Neural cell (in vitro differentiated cells): ENCODE results near the gene CAVIN1. TPM values are rescaled to one million over a fixed set of nuclear protein-coding genes. Genes with fewer than 3 reads are reported as not detected.

ENCODE experiments used
- H2AFZ ChIP-seq: fragments of 200-600, 300-800 bp; sonication (generic), shearing (Covaris generic); 2 replicates; pipeline ENCODE4 v1.6.0; 2014; ENCODE audit warnings: low read depth, mild to moderate bottlenecking, antibody characterized with exemption, low read length, moderate library complexity
- H3F3A ChIP-seq: fragments of 200-600 bp; shearing (Covaris generic); 2 replicates; pipeline ENCODE4 v1.6.1; 2016; ENCODE audit warnings: mild to moderate bottlenecking, moderate library complexity, mixed read lengths, antibody characterized with exemption, low read length; ENCODE audit not compliant: insufficient read depth, poor library complexity, severe bottlenecking
- H3K27ac ChIP-seq: fragments of 200-600, 300-800 bp; sonication (generic), shearing (Covaris generic); 2 replicates; pipeline ENCODE4 v1.5.1; 2014; ENCODE audit warnings: mild to moderate bottlenecking, low read length, moderate library complexity
- H3K27me3 ChIP-seq: fragments of 300-800, 200-600 bp; sonication (generic), shearing (Covaris generic); 2 replicates; pipeline ENCODE4 v1.6.0; 2014; ENCODE audit warnings: mild to moderate bottlenecking, low read depth, low read length, moderate library complexity; ENCODE audit not compliant: insufficient read depth
- H3K36me3 ChIP-seq: fragments of 300-800, 200-600 bp; sonication (generic), shearing (Covaris generic); 2 replicates; pipeline ENCODE4 v1.5.1; 2014; ENCODE audit warnings: mild to moderate bottlenecking, antibody characterized with exemption, low read length, moderate library complexity; ENCODE audit not compliant: insufficient read depth
- H3K4me2 ChIP-seq: fragments of 300-800, 200-600 bp; sonication (generic), shearing (Covaris generic); 2 replicates; pipeline ENCODE4 v1.6.0; 2014; ENCODE audit warnings: mild to moderate bottlenecking, low read length
- H3K4me3 ChIP-seq: fragments of 300-800, 200-600 bp; sonication (generic), shearing (Covaris generic); 2 replicates; pipeline ENCODE4 v1.5.1; 2014; ENCODE audit warnings: mild to moderate bottlenecking, low read length, moderate library complexity
- H3K79me2 ChIP-seq: fragments of 200-600 bp; shearing (Covaris generic); replicated peaks from 2 replicates; pipeline ENCODE4 v1.6.0; 2014; ENCODE audit warnings: mild to moderate bottlenecking, low read length, moderate library complexity; ENCODE audit not compliant: insufficient read depth
- H3K9ac ChIP-seq: fragments of 300-800, 200-600 bp; sonication (generic), shearing (Covaris generic); 2 replicates; pipeline ENCODE4 v1.6.1; 2016; ENCODE audit warnings: mild to moderate bottlenecking, low read length, mixed read lengths
- H3K9me2 ChIP-seq: fragments of 200-600 bp; shearing (Covaris generic); 2 replicates; pipeline ENCODE4 v1.6.1; 2016; ENCODE audit warnings: mild to moderate bottlenecking, low read length, mixed read lengths; ENCODE audit not compliant: insufficient read depth
- H3K9me3 ChIP-seq: fragments of 200-600, 300-800 bp; sonication (generic), shearing (Covaris generic); 2 replicates; pipeline ENCODE4 v1.6.1; 2016; ENCODE audit warnings: mild to moderate bottlenecking, mixed run types, low read length, moderate library complexity, mixed read lengths
- H4K20me1 ChIP-seq: fragments of 200-600 bp; shearing (Covaris generic); 2 replicates; pipeline ENCODE4 v1.6.1; 2016; ENCODE audit warnings: mild to moderate bottlenecking, mixed run types; ENCODE audit not compliant: insufficient read depth
- CTCF ChIP-seq: fragments of 450-650 bp; IDR thresholded peaks from 2 replicates; pipeline ENCODE4 v1.5.1; 2014; ENCODE audit warnings: antibody characterized with exemption, mild to moderate bottlenecking, moderate library complexity; ENCODE audit not compliant: poor library complexity, severe bottlenecking
- EP300 ChIP-seq: fragments of 450-650 bp; conservative IDR thresholded peaks from 2 replicates; pipeline ENCODE4 v1.6.1; 2014; ENCODE audit warnings: antibody characterized with exemption, mild to moderate bottlenecking, moderate library complexity; ENCODE audit not compliant: poor library complexity, severe bottlenecking
- EZH2 ChIP-seq: fragments of 200-600, 300-800 bp; shearing (Covaris generic), sonication (generic); IDR thresholded peaks from 2 replicates; pipeline ENCODE4 v1.6.1; 2014; ENCODE audit warnings: antibody characterized with exemption, low read length, borderline replicate concordance, mild to moderate bottlenecking; ENCODE audit not compliant: insufficient read depth, poor library complexity, severe bottlenecking
- MXI1 ChIP-seq: fragments of 450-650 bp; conservative IDR thresholded peaks from 2 replicates; pipeline ENCODE4 v1.6.1; 2014; ENCODE audit warnings: antibody characterized with exemption, mild to moderate bottlenecking; ENCODE audit not compliant: poor library complexity, severe bottlenecking
- POLR2AphosphoS5 ChIP-seq: IDR thresholded peaks from 2 replicates; pipeline ENCODE4 v1.6.1; 2012
- RAD21 ChIP-seq: fragments of 450-650 bp; conservative IDR thresholded peaks from 2 replicates; pipeline ENCODE4 v1.6.1; 2014; ENCODE audit warnings: antibody characterized with exemption, mild to moderate bottlenecking, moderate library complexity
- REST ChIP-seq: IDR thresholded peaks from 2 replicates; pipeline ENCODE4 v1.6.1; 2012; ENCODE audit warnings: borderline replicate concordance
- SMC3 ChIP-seq: fragments of 450-650 bp; conservative IDR thresholded peaks from 2 replicates; pipeline ENCODE4 v1.6.1; 2014; ENCODE audit warnings: antibody characterized with exemption, mild to moderate bottlenecking, moderate library complexity; ENCODE audit not compliant: poor library complexity
- TAF1 ChIP-seq: IDR thresholded peaks from 2 replicates; pipeline ENCODE4 v1.6.1; 2012; ENCODE audit warnings: low read depth
- polyA minus RNA-seq: library from RNA; depleted of rRNA, polyadenylated mRNA; stranded (reverse); fragments of >200 nt; gene quantifications from 2 replicates; pipeline ENCODE4 v1.2.3, GENCODE V29; 2014
- polyA plus RNA-seq: library from polyadenylated mRNA; depleted of rRNA; stranded (reverse); fragments of >200 nt; gene quantifications from 2 replicates; pipeline ENCODE4 v1.2.3, GENCODE V29; 2014

Gene CAVIN1
- polyA plus RNA-seq (0.07 and 0.18 TPM in 2 replicates), polyA minus RNA-seq (0.46 and 0.49 TPM in 2 replicates)

GRCh38 chr17:42422958-42423712, at the start of gene CAVIN1:
TSS of gene CAVIN1 (minus strand) at chr17:42423256. CDS start at chr17:42423097, 159 bp downstream.
- TF ChIP-seq POLR2AphosphoS5 (no peak), MXI1 (no peak), RAD21 (no peak), SMC3 (no peak), CTCF (no peak), EP300 (no peak), REST (no peak), EZH2 (no peak), TAF1 (no peak)
- Histone ChIP-seq H3K4me3 (peak within 1 kb of the TSS; percentile 55), H3F3A (no peaks in the 10 kb centered on the region), H2AFZ (no peak within 1 kb of the TSS), H3K9me2 (no peaks in the 10 kb centered on the region), H3K4me2 (no peak within 1 kb of the TSS), H3K36me3 (no peaks in the 10 kb centered on the region), H3K79me2 (no peaks in the 10 kb centered on the region), H3K9me3 (no peaks in the 10 kb centered on the region), H3K27ac (no peak within 1 kb of the TSS), H4K20me1 (no peaks in the 10 kb centered on the region), H3K9ac (no peak within 1 kb of the TSS), H3K27me3 (peaks cover 60% of the 10 kb centered on the region)

- TF ChIP-seq RAD21 (no peak), TAF1 (no peak), EP300 (no peak), POLR2AphosphoS5 (no peak), CTCF (no peak), REST (no peak), EZH2 (no peak)
- no peak overlapping the region for H3K27ac ChIP-seq
- H3K79me2 ChIP-seq, result peaks cover 11% of the 10 kb centered on the region
- H3K9me3 ChIP-seq, result no peaks in the 10 kb centered on the region
- peaks cover 5% of the 10 kb centered on the region for H3K36me3 ChIP-seq
- no peaks in the 10 kb centered on the region for H4K20me1 ChIP-seq
- no peaks in the 10 kb centered on the region for H3F3A ChIP-seq
- no peak overlapping the region for H3K4me2 ChIP-seq
- H3K27me3 ChIP-seq, result no peaks in the 10 kb centered on the region
- no peak overlapping the region for H3K4me3 ChIP-seq
- no peaks in the 10 kb centered on the region for H3K9me2 ChIP-seq
- no peak overlapping the region for H3K9ac ChIP-seq
- no peak overlapping the region for H2AFZ ChIP-seq
Measured at GRCh38 chr17:42467889-42468288, 44.8 kb upstream of the CAVIN1 start.
